Keratinocyte (primary cell): ENCODE results near the gene ARIH1.
"Not testable (repeated sequence)": the region's sequence is repeated elsewhere in the genome, so short reads cannot be mapped to it uniquely, and the experiment has no call there.

ENCODE experiments used
- CTCF ChIP-seq, 3 experiments: IDR thresholded peaks in 1 of 3; conservative IDR thresholded peaks in 1 of 3; optimal IDR thresholded peaks in 1 of 3; 2 replicates in 2 of 3; 3 replicates in 1 of 3; pipeline versions ENCODE3 to v1.5.1; 2011; ENCODE audit warnings: low read length in 3 of 3, mild to moderate bottlenecking in 3 of 3, moderate library complexity in 2 of 3, control low read depth in 1 of 3, inconsistent platforms in 1 of 3; ENCODE audit not compliant: insufficient read depth in 2 of 3; ENCODE audit errors: extremely low read depth in 1 of 3
- EZH2 ChIP-seq: IDR thresholded peaks from one replicate; pipeline ENCODE4 v1.6.1; 2012; ENCODE audit warnings: inconsistent platforms, mild to moderate bottlenecking, low read length, moderate library complexity

DNA sequence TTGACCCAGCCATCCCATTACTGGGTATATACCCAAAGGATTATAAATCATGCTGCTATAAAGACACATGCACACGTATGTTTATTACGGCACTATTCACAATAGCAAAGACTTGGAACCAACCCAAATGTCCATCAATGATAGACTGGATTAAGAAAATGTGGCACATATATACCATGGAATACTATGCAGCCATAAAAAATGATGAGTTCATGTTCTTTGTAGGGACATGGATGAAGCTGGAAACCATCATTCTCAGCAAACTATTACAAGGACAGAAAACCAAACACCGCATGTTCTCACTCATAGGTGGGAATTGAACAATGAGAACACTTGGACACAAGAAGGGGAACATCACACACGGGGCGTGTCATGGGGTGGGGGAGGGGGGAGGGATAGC lies 31.3 kb upstream of the ARIH1 start:
- TF ChIP-seq EZH2; CTCF (optimal IDR thresholded peaks at IDR 0.05 in 1 of 3, IDR thresholded peaks at IDR 0.05 in 1 of 3, conservative IDR thresholded peaks at IDR 0.05 in 1 of 3; ENCODE audit: extremely low read depth in 1 of 3, insufficient read depth in 2 of 3, low read length in 3 of 3): not testable (repeated sequence)
